H1 (cell line): Measurements from ENCODE around the gene KRTAP5-4. TPM values are rescaled to one million over a fixed set of nuclear protein-coding genes. Genes with fewer than 3 reads are reported as not detected.

Source experiments
- CTCF ChIA-PET: fragments of 300-600 bp; sonication (Branson Sonifier 250); formaldehyde crosslinking; loops from one replicate; lab custom pipeline; 2021; ENCODE audit not compliant: partially characterized antibody; lab: Charles Lee
- POLR2A ChIA-PET: fragments of 300-600 bp; sonication (Branson Sonifier 250); formaldehyde crosslinking; loops from one replicate; lab custom pipeline; 2021; ENCODE audit warnings: inconsistent platforms; ENCODE audit not compliant: partially characterized antibody; lab: Charles Lee
- DNase-seq, 2 experiments: peaks; one replicate each; pipeline versions ENCODE4 v3.0.0 to v3.0.0-alpha.2; 2010 to 2022; ENCODE audit warnings: low spot score in 2 of 2, low read depth in 1 of 2, mixed read lengths in 1 of 2
- FAIRE-seq: peaks from 2 replicates; lab custom pipeline; 2011; peaks lifted over from hg19 to GRCh38; lab: Jason Lieb, UNC
- H2AFZ ChIP-seq: 2 replicates; pipeline ENCODE4 v1.8.1; 2012; ENCODE audit warnings: low read length, inconsistent platforms
- H2AK5ac ChIP-seq: 2 replicates; pipeline ENCODE4 v1.6.1; 2013; ENCODE audit warnings: low read depth, low read length
- H2BK120ac ChIP-seq: replicated peaks from 2 replicates; pipeline ENCODE3; 2013; ENCODE audit warnings: low read depth, low read length, inconsistent platforms
- H2BK12ac ChIP-seq: 2 replicates; pipeline ENCODE4 v1.6.1; 2013; ENCODE audit warnings: low read depth, low read length
- H2BK15ac ChIP-seq: 2 replicates; pipeline ENCODE4 v1.6.1; 2013; ENCODE audit warnings: low read length
- H2BK20ac ChIP-seq: 2 replicates; pipeline ENCODE4 v1.6.1; 2013; ENCODE audit warnings: low read length
- H2BK5ac ChIP-seq: 2 replicates; pipeline ENCODE4 v1.6.1; 2013; ENCODE audit warnings: low read depth, low read length
- H3K14ac ChIP-seq: 2 replicates; pipeline ENCODE4 v1.6.1; 2013; ENCODE audit warnings: inconsistent platforms; ENCODE audit not compliant: insufficient read length
- H3K18ac ChIP-seq: 2 replicates; pipeline ENCODE4 v1.6.1; 2013; ENCODE audit warnings: low read length; ENCODE audit errors: extremely low read depth
- H3K23ac ChIP-seq: 2 replicates; pipeline ENCODE4 v1.6.1; 2013; ENCODE audit warnings: inconsistent platforms; ENCODE audit not compliant: insufficient read length
- H3K23me2 ChIP-seq: 2 replicates; pipeline ENCODE4 v1.6.1; 2013; ENCODE audit warnings: low read depth, low read length
- H3K27ac ChIP-seq: 2 replicates; pipeline ENCODE4 v1.6.1; 2011; ENCODE audit warnings: low read depth, low read length, inconsistent platforms
- H3K27me3 ChIP-seq, 4 experiments: replicated peaks in 1 of 4; 1 replicate in 1 of 4; 2 replicates in 3 of 4; pipeline versions ENCODE4 v1.6.1 to v1.8.1; 2011 to 2013; ENCODE audit warnings: low read length in 3 of 4, mild to moderate bottlenecking in 3 of 4, inconsistent platforms in 2 of 4, mixed read lengths in 2 of 4, moderate library complexity in 1 of 4; ENCODE audit not compliant: control insufficient read depth in 3 of 4, insufficient read depth in 3 of 4; ENCODE audit errors: extremely low read depth in 1 of 4
- H3K36me3 ChIP-seq, 4 experiments: 2 replicates each; pipeline versions ENCODE4 v1.6.1 to v1.8.1; 2011 to 2013; ENCODE audit warnings: mild to moderate bottlenecking in 4 of 4, low read length in 3 of 4, moderate library complexity in 2 of 4, control low read depth in 1 of 4, inconsistent platforms in 1 of 4; ENCODE audit not compliant: insufficient read depth in 4 of 4, control insufficient read depth in 2 of 4
- H3K4ac ChIP-seq: replicated peaks from 2 replicates; pipeline ENCODE3; 2013; ENCODE audit warnings: low read length, low read depth, mixed read lengths, inconsistent platforms; ENCODE audit not compliant: insufficient read length
- H3K4me1 ChIP-seq, 4 experiments: replicated peaks in 1 of 4; 1 replicate in 1 of 4; 2 replicates in 3 of 4; pipeline versions ENCODE4 v1.6.1 to v1.8.1; 2011 to 2013; ENCODE audit warnings: low read length in 3 of 4, inconsistent platforms in 2 of 4, mixed read lengths in 1 of 4; ENCODE audit not compliant: insufficient read depth in 4 of 4, control insufficient read depth in 3 of 4
- H3K4me2 ChIP-seq, 2 experiments: 2 replicates each; pipeline versions ENCODE4 v1.6.1 to v1.8.1; 2011 to 2013; ENCODE audit warnings: low read depth in 2 of 2, low read length in 2 of 2, control low read depth in 1 of 2, inconsistent platforms in 1 of 2, mild to moderate bottlenecking in 1 of 2; ENCODE audit not compliant: insufficient read depth in 1 of 2
- H3K4me3 ChIP-seq, 4 experiments: fragments of 200-600, 300-600 bp in 1 of 4; sonication (generic), shearing (Covaris generic), sonication (Bioruptor Twin) in 1 of 4; 2 replicates each; pipeline versions ENCODE4 v1.5.1 to v1.8.1; 2011 to 2016; ENCODE audit warnings: low read length in 4 of 4, low read depth in 3 of 4, control low read depth in 2 of 4, inconsistent platforms in 2 of 4, mild to moderate bottlenecking in 2 of 4, mixed read lengths in 1 of 4, moderate library complexity in 1 of 4; ENCODE audit not compliant: insufficient read depth in 2 of 4; ENCODE audit errors: extremely low read depth in 1 of 4
- H3K56ac ChIP-seq: replicated peaks from 2 replicates; pipeline ENCODE3; 2013; ENCODE audit warnings: low read depth, mild to moderate bottlenecking, mixed read lengths, low read length, inconsistent platforms; ENCODE audit not compliant: insufficient read length
- H3K79me1 ChIP-seq: 2 replicates; pipeline ENCODE4 v1.6.1; 2013; ENCODE audit warnings: low read depth, low read length, control low read depth
- H3K79me2 ChIP-seq, 2 experiments: 2 replicates each; pipeline versions ENCODE4 v1.6.1 to v1.8.1; 2012 to 2013; ENCODE audit warnings: low read length in 2 of 2, mild to moderate bottlenecking in 2 of 2, inconsistent platforms in 1 of 2; ENCODE audit not compliant: insufficient read depth in 2 of 2, control insufficient read depth in 1 of 2
- H3K9ac ChIP-seq, 4 experiments: replicated peaks in 1 of 4; 1 replicate in 1 of 4; 2 replicates in 3 of 4; pipeline versions ENCODE4 v1.6.1 to v1.8.1; 2011 to 2013; ENCODE audit warnings: low read depth in 3 of 4, low read length in 3 of 4, control low read depth in 2 of 4, mild to moderate bottlenecking in 2 of 4, moderate library complexity in 2 of 4, inconsistent platforms in 1 of 4; ENCODE audit errors: extremely low read depth in 1 of 4
- H3K9me3 ChIP-seq, 2 experiments: 2 replicates each; pipeline versions ENCODE4 v1.6.1 to v1.8.1; 2012 to 2013; ENCODE audit warnings: mild to moderate bottlenecking in 2 of 2, moderate library complexity in 2 of 2, control low read depth in 1 of 2, inconsistent platforms in 1 of 2, low read depth in 1 of 2, low read length in 1 of 2, mixed read lengths in 1 of 2; ENCODE audit not compliant: insufficient read depth in 2 of 2
- H4K20me1 ChIP-seq, 2 experiments: replicated peaks in 1 of 2; 2 replicates each; pipeline versions ENCODE3 to v1.8.1; 2011 to 2013; ENCODE audit warnings: inconsistent platforms in 2 of 2, low read length in 2 of 2, mild to moderate bottlenecking in 1 of 2; ENCODE audit not compliant: insufficient read depth in 2 of 2, control insufficient read depth in 1 of 2
- H4K5ac ChIP-seq: 2 replicates; pipeline ENCODE4 v1.6.1; 2013; ENCODE audit warnings: low read length, low read depth, mixed read lengths, inconsistent platforms; ENCODE audit not compliant: insufficient read length
- H4K8ac ChIP-seq: 2 replicates; pipeline ENCODE4 v1.8.0; 2013; ENCODE audit warnings: mild to moderate bottlenecking, moderate library complexity, low read length, inconsistent platforms; ENCODE audit not compliant: insufficient read depth; ENCODE audit errors: extremely low read depth
- H4K91ac ChIP-seq: replicated peaks from 2 replicates; pipeline ENCODE3; 2013; ENCODE audit warnings: low read length, mixed read lengths, inconsistent platforms; ENCODE audit not compliant: insufficient read length
- SIX5 ChIP-seq: IDR thresholded peaks from 2 replicates; pipeline ENCODE4 v1.6.1; 2011; ENCODE audit warnings: mild to moderate bottlenecking, low read depth, low read length
- WGBS, 2 experiments: shearing (Covaris generic) in 1 of 2; methylation state at CpG; one replicate each; pipeline versions ENCODE4 v1.1.6 to v1.1.7; 2013 to 2015; ENCODE audit warnings: low lambda C conversion rate in 2 of 2, mixed read lengths in 2 of 2, inconsistent platforms in 1 of 2, low coverage in 1 of 2, missing lambda C conversion rate in 1 of 2; ENCODE audit not compliant: insufficient replicate concordance in 2 of 2, insufficient coverage in 1 of 2, insufficient read length in 1 of 2; ENCODE audit errors: extremely low coverage in 1 of 2, missing lambda C conversion rate in 1 of 2; 5-methylcytosine and 5-hydroxymethylcytosine counted together
- polyA plus RNA-seq, 7 experiments: library from polyadenylated mRNA; depleted of rRNA in 3 of 7; stranded (reverse) in 5 of 7; unstranded in 2 of 7; fragments of >200 nt in 5 of 7; fragments of 200-250 nt in 2 of 7; gene quantifications; 1 replicate in 5 of 7; 2 replicates in 1 of 7; 4 replicates in 1 of 7; pipeline versions ENCODE4 v1.2.1 to v1.2.3, GENCODE V29; 2011 to 2013; ENCODE audit warnings: missing spikeins in 2 of 7, mixed read lengths in 2 of 7
- total RNA-seq: library from RNA; stranded (reverse); fragmentation: NEBNext Ultra II Directional; extraction: Animal tissue kit (Norgen Biotek cat#: 25700); gene quantifications from 2 replicates; pipeline ENCODE4 v1.2.1, GENCODE V29; 2021

Gene KRTAP5-4
- total and polyA plus RNA-seq, 2 of the 8 experiments (the other 6 are each of a cell fraction or from before 2014, with no cell fraction given), result not detected

- Histone ChIP-seq H3K23ac (no peak overlapping the region), H3K27ac (no peak overlapping the region), H4K91ac (no peak overlapping the region), H3K4me1 (peaks cover 0 to 4% (median 1%) of the 10 kb centered on the region in 4 experiments; a peak in 4 of 7 replicates), H2BK20ac (no peak overlapping the region), H2AFZ (no peak overlapping the region), H3K27me3 (peaks cover 0 to 16% (median 3%) of the 10 kb centered on the region in 4 experiments; a peak in 5 of 7 replicates), H3K4ac (no peak overlapping the region), H2BK120ac (no peak overlapping the region), H3K14ac (no peak overlapping the region), H2BK15ac (no peak overlapping the region), H4K5ac (no peak overlapping the region), H3K9me3 (no peaks in the 10 kb centered on the region), H3K18ac (no peak overlapping the region; the same call in 1 of the 2 replicates), H3K56ac (no peak overlapping the region), H3K36me3 (no peaks in the 10 kb centered on the region), H2BK12ac (no peak overlapping the region), H3K79me1 (no peaks in the 10 kb centered on the region), H3K9ac (no peak overlapping the region; a peak in 1 of 7 replicates), H2AK5ac (no peak overlapping the region), H2BK5ac (no peak overlapping the region), H3K79me2 (no peaks in the 10 kb centered on the region), H3K4me2 (no peak overlapping the region), H3K4me3 (no peak overlapping the region), H4K20me1 (peaks cover 0 to 2% of the 10 kb centered on the region in 2 experiments), H4K8ac (no peak overlapping the region), H3K23me2 (no peaks in the 10 kb centered on the region)
- FAIRE-seq, result no peak
- DNase-seq, result no peak
- TF ChIP-seq SIX5, result no peak
- CTCF ChIA-PET, result interaction anchor here (1.0 to 6.3 kb wide), 11 partner anchors 9 to 194 kb away, joined by 4 to 43 read pairs (median 6); partner anchors contain the start of gene KRTAP5-2
- POLR2A ChIA-PET, result no interaction called here
- 91% methylated on average over 13 of the region's 13 CpGs; no CpG with 5 or more reads in 1 of the 2 experiments for WGBS, 2 experiments
These were observed 9.2 kb upstream of the KRTAP5-4 start for GRCh38 chr11:1631066-1631568.
